Panc1 (cell line): ENCODE data around the gene CDYL2. TPM values are rescaled to one million over a fixed set of nuclear protein-coding genes. Genes with fewer than 3 reads are reported as not detected.

Source experiments
- ATAC-seq: fragments of 200-7000 bp; cut with Tn5 transposase; 2 replicates; pipeline ENCODE4 v1.9.1; 2020; ENCODE audit warnings: mild to moderate bottlenecking, moderate library complexity
- BruUV-seq: library from RNA; stranded (reverse); fragments of 400-500 nt; replicated peaks from 2 replicates; lab custom pipeline; 2021; lab: Mats Ljungman, UMichigan
- CTCF ChIA-PET: fragments of 300-600 bp; sonication (Branson Sonifier 250); formaldehyde crosslinking; loops from one replicate; lab custom pipeline; 2022; ENCODE audit warnings: antibody characterized with exemption; lab: Charles Lee
- POLR2A ChIA-PET: fragments of 300-600 bp; sonication (Branson Sonifier 250); formaldehyde crosslinking; loops from one replicate; lab custom pipeline; 2022; ENCODE audit warnings: antibody characterized with exemption; lab: Charles Lee
- DNase-seq: peaks from one replicate; pipeline ENCODE4 v3.0.0-alpha.2; 2010; ENCODE audit warnings: low read depth, low spot score
- H3K27ac ChIP-seq: 2 replicates; pipeline ENCODE4 v1.5.1; 2011; ENCODE audit warnings: mild to moderate bottlenecking, low read length, inconsistent platforms
- H3K27me3 ChIP-seq: fragments of 200-500 bp; sonication (Bioruptor generic); 2 replicates; pipeline ENCODE4 v1.6.0; 2014; ENCODE audit warnings: low read length, inconsistent platforms; ENCODE audit not compliant: control insufficient read depth, insufficient read depth
- H3K36me3 ChIP-seq: fragments of 200-500 bp; sonication (Bioruptor generic); 2 replicates; pipeline ENCODE4 v1.5.1; 2014; ENCODE audit warnings: inconsistent platforms, mild to moderate bottlenecking, low read length, moderate library complexity; ENCODE audit not compliant: control insufficient read depth, insufficient read depth
- H3K4me1 ChIP-seq: 2 replicates; pipeline ENCODE4 v1.5.1; 2011; ENCODE audit warnings: inconsistent platforms, mild to moderate bottlenecking, low read length, moderate library complexity; ENCODE audit not compliant: control insufficient read depth, insufficient read depth
- H3K4me3 ChIP-seq, 2 experiments: 2 replicates each; pipeline ENCODE4 v1.5.1; 2011 to 2012; ENCODE audit warnings: low read depth in 2 of 2, low read length in 2 of 2, mild to moderate bottlenecking in 2 of 2, inconsistent platforms in 1 of 2, moderate library complexity in 1 of 2
- H3K9me3 ChIP-seq: fragments of 200-500 bp; sonication (Bioruptor generic); 2 replicates; pipeline ENCODE4 v1.5.1; 2014; ENCODE audit warnings: low read depth, mild to moderate bottlenecking, inconsistent platforms, low read length, moderate library complexity; ENCODE audit not compliant: control insufficient read depth, insufficient read depth
- POLR2AphosphoS5 ChIP-seq: IDR thresholded peaks from 2 replicates; pipeline ENCODE4 v1.6.1; 2012; ENCODE audit warnings: mild to moderate bottlenecking, low read depth, low read length, moderate library complexity
- SIN3A ChIP-seq: IDR thresholded peaks from 2 replicates; pipeline ENCODE4 v1.6.1; 2012; ENCODE audit warnings: low read depth, mild to moderate bottlenecking, low read length, moderate library complexity, borderline replicate concordance; ENCODE audit not compliant: insufficient read depth
- TCF7L2 ChIP-seq: IDR thresholded peaks from 2 replicates; pipeline ENCODE4 v1.6.1; 2011; ENCODE audit warnings: mild to moderate bottlenecking, low read depth, low read length, inconsistent platforms
- in situ Hi-C: cut with HindIII; loops from 2 replicates; pipeline ENCODE4 v1.10.0; 2016; ENCODE audit warnings: low sequenced_read_pairs, low pct_unique_long_range_greater_than_20kb
- intact Hi-C: fragments of 100-400 bp; cut with micrococcal nuclease; formaldehyde crosslinking; loops from one replicate; pipeline ENCODE4 v1.10.0; 2022; ENCODE audit not compliant: unreplicated experiment
- total RNA-seq: library from RNA; stranded (reverse); gene quantifications from one replicate; pipeline ENCODE4 v1.2.1, GENCODE V29; 2021; ENCODE audit not compliant: unreplicated experiment
- TF ChIP-seq, protein P1 (sequence below): fragments of 450-650 bp; IDR thresholded peaks from 2 replicates; pipeline ENCODE4 v1.5.1; 2017; ENCODE audit warnings: mild to moderate bottlenecking
- TF ChIP-seq, protein P2 (sequence below), 2 experiments: IDR thresholded peaks; 2 replicates each; pipeline ENCODE4 v1.6.1; 2011 to 2012; ENCODE audit warnings: low read depth in 2 of 2, control low read depth in 1 of 2, low read length in 1 of 2, mild to moderate bottlenecking in 1 of 2, moderate library complexity in 1 of 2; ENCODE audit not compliant: insufficient read depth in 1 of 2

CDYL2 gene
- total RNA-seq, 1 experiment from 2014 or later: 6.1 TPM

DNA sequence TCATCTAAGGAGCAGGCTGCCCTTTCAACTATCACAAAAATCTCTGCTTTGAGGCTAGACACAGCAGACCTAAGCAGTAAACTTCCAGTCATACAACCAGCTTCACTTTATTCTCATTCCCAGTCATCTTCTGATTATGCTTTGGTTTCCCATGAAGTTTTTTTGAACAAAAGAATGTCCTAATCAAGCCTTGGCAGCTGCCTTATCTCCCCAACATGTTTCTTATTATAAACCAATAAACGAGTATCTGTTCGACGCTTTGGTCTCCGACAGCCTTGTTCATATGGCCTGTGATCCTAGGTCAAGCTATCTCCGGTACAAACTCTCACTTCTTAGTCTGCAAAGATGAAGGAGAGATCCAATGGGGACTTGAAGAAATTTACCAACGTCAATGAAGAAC is 47.4 kb upstream of the CDYL2 start:
- ATAC-seq: no peak
- Histone ChIP-seq H3K9me3 (no peaks in the 10 kb centered on the region), H3K4me3 (no peak overlapping the region), H3K27ac (no peak overlapping the region), H3K4me1 (no peaks in the 10 kb centered on the region), H3K27me3 (no peaks in the 10 kb centered on the region), H3K36me3 (no peaks in the 10 kb centered on the region)
- ChIA-PET POLR2A (no interaction called here), CTCF (no interaction called here)
- intact Hi-C loops: no loop called here
- in situ Hi-C loops: no loop called here
- no peak for DNase-seq
- BruUV-seq: no TSS peak
- TF ChIP-seq, protein P1, sequence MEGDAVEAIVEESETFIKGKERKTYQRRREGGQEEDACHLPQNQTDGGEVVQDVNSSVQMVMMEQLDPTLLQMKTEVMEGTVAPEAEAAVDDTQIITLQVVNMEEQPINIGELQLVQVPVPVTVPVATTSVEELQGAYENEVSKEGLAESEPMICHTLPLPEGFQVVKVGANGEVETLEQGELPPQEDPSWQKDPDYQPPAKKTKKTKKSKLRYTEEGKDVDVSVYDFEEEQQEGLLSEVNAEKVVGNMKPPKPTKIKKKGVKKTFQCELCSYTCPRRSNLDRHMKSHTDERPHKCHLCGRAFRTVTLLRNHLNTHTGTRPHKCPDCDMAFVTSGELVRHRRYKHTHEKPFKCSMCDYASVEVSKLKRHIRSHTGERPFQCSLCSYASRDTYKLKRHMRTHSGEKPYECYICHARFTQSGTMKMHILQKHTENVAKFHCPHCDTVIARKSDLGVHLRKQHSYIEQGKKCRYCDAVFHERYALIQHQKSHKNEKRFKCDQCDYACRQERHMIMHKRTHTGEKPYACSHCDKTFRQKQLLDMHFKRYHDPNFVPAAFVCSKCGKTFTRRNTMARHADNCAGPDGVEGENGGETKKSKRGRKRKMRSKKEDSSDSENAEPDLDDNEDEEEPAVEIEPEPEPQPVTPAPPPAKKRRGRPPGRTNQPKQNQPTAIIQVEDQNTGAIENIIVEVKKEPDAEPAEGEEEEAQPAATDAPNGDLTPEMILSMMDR: no peak
- TF ChIP-seq SIN3A: no peak
- TF ChIP-seq, protein P2, sequence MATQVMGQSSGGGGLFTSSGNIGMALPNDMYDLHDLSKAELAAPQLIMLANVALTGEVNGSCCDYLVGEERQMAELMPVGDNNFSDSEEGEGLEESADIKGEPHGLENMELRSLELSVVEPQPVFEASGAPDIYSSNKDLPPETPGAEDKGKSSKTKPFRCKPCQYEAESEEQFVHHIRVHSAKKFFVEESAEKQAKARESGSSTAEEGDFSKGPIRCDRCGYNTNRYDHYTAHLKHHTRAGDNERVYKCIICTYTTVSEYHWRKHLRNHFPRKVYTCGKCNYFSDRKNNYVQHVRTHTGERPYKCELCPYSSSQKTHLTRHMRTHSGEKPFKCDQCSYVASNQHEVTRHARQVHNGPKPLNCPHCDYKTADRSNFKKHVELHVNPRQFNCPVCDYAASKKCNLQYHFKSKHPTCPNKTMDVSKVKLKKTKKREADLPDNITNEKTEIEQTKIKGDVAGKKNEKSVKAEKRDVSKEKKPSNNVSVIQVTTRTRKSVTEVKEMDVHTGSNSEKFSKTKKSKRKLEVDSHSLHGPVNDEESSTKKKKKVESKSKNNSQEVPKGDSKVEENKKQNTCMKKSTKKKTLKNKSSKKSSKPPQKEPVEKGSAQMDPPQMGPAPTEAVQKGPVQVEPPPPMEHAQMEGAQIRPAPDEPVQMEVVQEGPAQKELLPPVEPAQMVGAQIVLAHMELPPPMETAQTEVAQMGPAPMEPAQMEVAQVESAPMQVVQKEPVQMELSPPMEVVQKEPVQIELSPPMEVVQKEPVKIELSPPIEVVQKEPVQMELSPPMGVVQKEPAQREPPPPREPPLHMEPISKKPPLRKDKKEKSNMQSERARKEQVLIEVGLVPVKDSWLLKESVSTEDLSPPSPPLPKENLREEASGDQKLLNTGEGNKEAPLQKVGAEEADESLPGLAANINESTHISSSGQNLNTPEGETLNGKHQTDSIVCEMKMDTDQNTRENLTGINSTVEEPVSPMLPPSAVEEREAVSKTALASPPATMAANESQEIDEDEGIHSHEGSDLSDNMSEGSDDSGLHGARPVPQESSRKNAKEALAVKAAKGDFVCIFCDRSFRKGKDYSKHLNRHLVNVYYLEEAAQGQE (IDR thresholded peaks at IDR 0.05; ENCODE audit: insufficient read depth in 1 of 2, low read depth in 2 of 2, low read length in 1 of 2): no peak
- no peak for TF ChIP-seq POLR2AphosphoS5
- TF ChIP-seq TCF7L2: no peak

DNA sequence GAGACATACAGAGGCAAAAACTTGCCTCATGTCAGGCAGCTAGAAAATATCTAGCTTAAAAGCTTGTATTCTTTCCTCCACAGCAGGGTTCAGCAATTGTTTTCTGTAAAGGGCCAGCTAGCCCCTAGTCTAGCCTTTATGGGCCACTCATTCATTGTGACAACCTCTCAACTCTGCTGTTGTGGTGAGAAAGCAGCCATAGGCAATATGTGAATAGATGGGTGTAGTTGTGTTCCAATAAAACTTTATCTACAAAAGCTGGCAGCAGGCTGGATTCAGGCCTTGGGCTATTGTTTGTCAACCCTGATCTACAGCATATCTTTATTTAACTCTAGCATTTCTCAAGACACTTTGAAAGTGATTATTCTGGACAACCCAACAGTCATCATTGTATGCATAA is 46.4 kb upstream of the CDYL2 start:
- H3K27me3 ChIP-seq: no peaks in the 10 kb centered on the region
- no peak for TF ChIP-seq SIN3A
- POLR2A ChIA-PET: no interaction called here
- H3K36me3 ChIP-seq: no peaks in the 10 kb centered on the region
- no peaks in the 10 kb centered on the region for H3K4me1 ChIP-seq
- BruUV-seq: no TSS peak
- CTCF ChIA-PET: no interaction called here
- in situ Hi-C loops: no loop called here
- H3K4me3 ChIP-seq: no peak overlapping the region
- no peak overlapping the region for H3K27ac ChIP-seq
- intact Hi-C loops: no loop called here
- H3K9me3 ChIP-seq: no peaks in the 10 kb centered on the region
- no peak for DNase-seq
- no peak for ATAC-seq

DNA sequence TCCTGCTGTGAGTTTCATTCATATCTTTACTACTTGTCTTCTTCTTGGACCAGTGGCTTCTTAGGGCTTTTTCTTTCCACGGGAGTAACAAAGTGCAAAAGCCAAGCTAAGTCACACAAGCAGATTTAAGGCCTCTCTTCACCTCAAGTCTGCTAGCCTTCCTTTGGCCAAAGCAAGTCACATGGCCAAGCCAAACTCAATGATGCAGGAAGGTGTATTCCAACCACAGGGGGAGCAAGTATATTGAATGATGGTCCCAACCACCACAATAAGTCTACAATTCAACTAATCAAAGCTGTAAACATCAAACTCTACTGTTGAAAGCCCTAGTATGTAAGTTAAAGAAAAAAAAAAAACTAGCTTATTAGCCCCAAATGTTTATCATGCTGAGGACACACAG is 44.5 kb upstream of the CDYL2 start:
- DNase-seq: no peak
- in situ Hi-C loops: no loop called here
- intact Hi-C loops: no loop called here
- no TSS peak for BruUV-seq
- ATAC-seq: no peak
- no peak for TF ChIP-seq SIN3A
- TF ChIP-seq, protein P2 (IDR thresholded peaks at IDR 0.05; ENCODE audit: insufficient read depth in 1 of 2, low read depth in 2 of 2, low read length in 1 of 2): no peak
- TF ChIP-seq, protein P1: no peak
- H3K27ac ChIP-seq: no peak overlapping the region
- H3K9me3 ChIP-seq: no peaks in the 10 kb centered on the region
- H3K4me3 ChIP-seq: no peak overlapping the region
- no peaks in the 10 kb centered on the region for H3K27me3 ChIP-seq
- no peaks in the 10 kb centered on the region for H3K36me3 ChIP-seq
- CTCF ChIA-PET: interaction anchor here (0.9 kb wide), 1 partner anchor 322 kb away, joined by 4 read pairs; no protein-coding TSS in a partner anchor
- H3K4me1 ChIP-seq: no peaks in the 10 kb centered on the region
- POLR2A ChIA-PET: no interaction called here
